ENCODE results near the gene PRDM7.
"Not testable (repeated sequence)": the region's sequence is repeated elsewhere in the genome, so short reads cannot be mapped to it uniquely, and the experiment has no call there.

PRDM7 gene

GRCh38 chr16:90012991-90013745, 64.0 kb downstream of the PRDM7 start:
- DNase-seq (ENCODE audit: low spot score) = no peak

GRCh38 chr16:90011908-90012501, 65.1 kb downstream of the PRDM7 start:
- DNase-seq (ENCODE audit: low spot score) = no peak

GRCh38 chr16:90011508-90011819, 65.7 kb downstream of the PRDM7 start:
- no peak for DNase-seq (ENCODE audit: low spot score)

- no peak for DNase-seq (ENCODE audit: low spot score)
These were observed 66.2 kb downstream of the PRDM7 start for GRCh38 chr16:90010676-90011507.

GRCh38 chr16:90009172-90009899, 67.8 kb downstream of the PRDM7 start:
- no peak for DNase-seq (ENCODE audit: low spot score)

- no peak for DNase-seq (ENCODE audit: low spot score)
These were observed 68.4 kb downstream of the PRDM7 start for GRCh38 chr16:90008708-90009145.

- DNase-seq (ENCODE audit: low spot score) = not testable (repeated sequence)
These were observed 69.4 kb downstream of the PRDM7 start for GRCh38 chr16:90007635-90008234.

- no peak for DNase-seq (ENCODE audit: low spot score)
These were observed 70.1 kb downstream of the PRDM7 start for GRCh38 chr16:90007015-90007414.
